Endothelial cell of umbilical vein (primary cell): ENCODE measurements around the gene TOX2. TPM values are rescaled to one million over a fixed set of nuclear protein-coding genes. Genes with fewer than 3 reads are reported as not detected.

Experiments used
- BruUV-seq: library from RNA; stranded (reverse); fragments of 400-500 nt; replicated peaks from 2 replicates; lab custom pipeline; 2021; lab: Mats Ljungman, UMichigan
- CTCF ChIA-PET: fragments of 300-600, 350-600 bp; sonication (Branson Sonifier 250); formaldehyde crosslinking; loops from one replicate; lab custom pipeline; 2021; ENCODE audit warnings: antibody characterized with exemption, inconsistent platforms; lab: Charles Lee
- POLR2A ChIA-PET: fragments of 300-600, 350-600 bp; sonication (Branson Sonifier 250); formaldehyde crosslinking; loops from one replicate; lab custom pipeline; 2021; ENCODE audit warnings: antibody characterized with exemption, inconsistent platforms; lab: Charles Lee
- DNase-seq: peaks from one replicate; pipeline ENCODE4 v3.0.0-alpha.2; 2011; ENCODE audit warnings: low read depth, low spot score
- FAIRE-seq: peaks from 2 replicates; lab custom pipeline; 2011; peaks lifted over from hg19 to GRCh38; lab: Jason Lieb, UNC
- H2AFZ ChIP-seq: 2 replicates; pipeline ENCODE4 v1.6.0; 2012; ENCODE audit warnings: low read depth, low read length, control low read depth, inconsistent platforms
- H3K27ac ChIP-seq: 2 replicates; pipeline ENCODE4 v1.5.1; 2011; ENCODE audit warnings: low read depth, mild to moderate bottlenecking, control low read depth, low read length, moderate library complexity; ENCODE audit not compliant: insufficient read depth
- H3K27me3 ChIP-seq, 2 experiments: 2 replicates each; pipeline versions ENCODE4 v1.6.0 to v1.6.1; 2011; ENCODE audit warnings: low read length in 2 of 2, mixed read lengths in 1 of 2; ENCODE audit not compliant: control insufficient read depth in 2 of 2, insufficient read depth in 2 of 2
- H3K36me3 ChIP-seq, 2 experiments: 2 replicates in 1 of 2; 3 replicates in 1 of 2; pipeline ENCODE4 v1.5.1; 2011; ENCODE audit warnings: low read length in 2 of 2, mild to moderate bottlenecking in 1 of 2, moderate library complexity in 1 of 2; ENCODE audit not compliant: control insufficient read depth in 2 of 2, insufficient read depth in 2 of 2; ENCODE audit errors: extremely low read depth in 1 of 2
- H3K4me1 ChIP-seq: 3 replicates; pipeline ENCODE4 v1.5.1; 2011; ENCODE audit warnings: mild to moderate bottlenecking, low read length; ENCODE audit not compliant: control insufficient read depth, insufficient read depth; ENCODE audit errors: extremely low read depth
- H3K4me2 ChIP-seq: 2 replicates; pipeline ENCODE4 v1.6.1; 2011; ENCODE audit warnings: low read length, control low read depth, mixed read lengths; ENCODE audit not compliant: insufficient read depth
- H3K4me3 ChIP-seq, 3 experiments: fragments of 200-600 bp in 1 of 3; sonication (generic), shearing (Covaris generic) in 1 of 3; replicated peaks in 1 of 3; 2 replicates each; pipeline ENCODE4 v1.5.1; 2011 to 2016; ENCODE audit warnings: control low read depth in 3 of 3, low read length in 3 of 3, mild to moderate bottlenecking in 2 of 3, inconsistent platforms in 1 of 3, low read depth in 1 of 3, moderate library complexity in 1 of 3; ENCODE audit not compliant: insufficient read depth in 1 of 3
- H3K79me2 ChIP-seq: 2 replicates; pipeline ENCODE4 v1.6.0; 2012; ENCODE audit warnings: low read length, inconsistent platforms; ENCODE audit not compliant: control insufficient read depth, insufficient read depth
- H3K9ac ChIP-seq: replicated peaks from 2 replicates; pipeline ENCODE3; 2011; ENCODE audit warnings: low read length, control low read depth; ENCODE audit not compliant: insufficient read depth; ENCODE audit errors: extremely low read depth
- H3K9me1 ChIP-seq: replicated peaks from 3 replicates; pipeline ENCODE4 v1.6.0; 2011; ENCODE audit warnings: mild to moderate bottlenecking, low read length; ENCODE audit not compliant: control insufficient read depth, insufficient read depth; ENCODE audit errors: extremely low read depth
- H3K9me3 ChIP-seq: replicated peaks from 2 replicates; pipeline ENCODE4 v1.5.1; 2012; ENCODE audit warnings: low read length, inconsistent platforms; ENCODE audit not compliant: control insufficient read depth, insufficient read depth
- H4K20me1 ChIP-seq: replicated peaks from 2 replicates; pipeline ENCODE3; 2011; ENCODE audit warnings: mild to moderate bottlenecking, low read length; ENCODE audit not compliant: control insufficient read depth, insufficient read depth; ENCODE audit errors: extremely low read depth
- EZH2 ChIP-seq: IDR thresholded peaks from 2 replicates; pipeline ENCODE4 v1.6.1; 2012; ENCODE audit warnings: borderline replicate concordance, low read depth, mild to moderate bottlenecking, moderate library complexity, low read length, inconsistent platforms; ENCODE audit not compliant: severe bottlenecking
- FOS ChIP-seq: IDR thresholded peaks from 2 replicates; pipeline ENCODE4 v1.6.1; 2011; ENCODE audit warnings: mild to moderate bottlenecking, low read length, moderate library complexity, borderline replicate concordance; ENCODE audit not compliant: insufficient read depth
- GATA2 ChIP-seq: IDR thresholded peaks from 2 replicates; pipeline ENCODE4 v1.7.0; 2011; ENCODE audit warnings: low read depth, mild to moderate bottlenecking, moderate library complexity, mixed read lengths, low read length; ENCODE audit not compliant: insufficient read length, insufficient read depth
- JUN ChIP-seq: IDR thresholded peaks from 2 replicates; pipeline ENCODE4 v1.6.1; 2011; ENCODE audit warnings: borderline replicate concordance, low read depth; ENCODE audit not compliant: insufficient read length, insufficient read depth
- MYC ChIP-seq: IDR thresholded peaks from one replicate; pipeline ENCODE4 v1.6.1; 2011; ENCODE audit warnings: mild to moderate bottlenecking, low read depth, low read length
- POLR2A ChIP-seq: IDR thresholded peaks from 2 replicates; pipeline ENCODE4 v1.6.1; 2012; ENCODE audit warnings: low read depth, mild to moderate bottlenecking, control low read depth, low read length
- POLR2AphosphoS5 ChIP-seq: IDR thresholded peaks from 2 replicates; pipeline ENCODE4 v1.6.1; 2012; ENCODE audit warnings: low read depth, mild to moderate bottlenecking, control low read depth, low read length, moderate library complexity; ENCODE audit not compliant: insufficient read depth
- dilution Hi-C: fragments of 300-500 bp; cut with MboI; formaldehyde crosslinking; loops from one replicate; pipeline ENCODE4 v1.15.0; 2019; ENCODE audit warnings: low sequenced_read_pairs; ENCODE audit not compliant: extremely low pct_ligation_motif_present
- intact Hi-C: fragments of 100-400 bp; cut with micrococcal nuclease; formaldehyde crosslinking; loops from one replicate; pipeline ENCODE4 v1.10.0; 2022
- polyA plus RNA-seq, 4 experiments: library from polyadenylated mRNA; depleted of rRNA in 3 of 4; stranded (reverse) in 3 of 4; unstranded in 1 of 4; fragments of >200 nt; gene quantifications; 2 replicates each; pipeline versions ENCODE4 v1.2.1 to v1.2.3, GENCODE V29; 2011 to 2012; ENCODE audit warnings: missing spikeins in 1 of 4
- total RNA-seq: library from RNA; stranded (reverse); gene quantifications from 2 replicates; pipeline ENCODE4 v1.2.3, GENCODE V29; 2021
- TF ChIP-seq, protein P1 (sequence below), 2 donors: IDR thresholded peaks; 1 replicate in 1 of 2; 2 replicates in 1 of 2; pipeline ENCODE4 v1.5.1; 2011; ENCODE audit warnings: low read length in 2 of 2, mild to moderate bottlenecking in 2 of 2, moderate library complexity in 2 of 2, control low read depth in 1 of 2, inconsistent platforms in 1 of 2, low read depth in 1 of 2; ENCODE audit not compliant: insufficient read depth in 1 of 2; ENCODE audit errors: extremely low read depth in 1 of 2
- TF ChIP-seq, protein P2 (sequence below): IDR thresholded peaks from 2 replicates; pipeline ENCODE4 v1.6.1; 2011; ENCODE audit not compliant: insufficient read depth, insufficient read length

Gene TOX2
- total and polyA plus RNA-seq, 2 donors (not counting 3 experiments of a cell fraction or from before 2014, with no cell fraction given), result 7.0 to 18.6 TPM

DNA sequence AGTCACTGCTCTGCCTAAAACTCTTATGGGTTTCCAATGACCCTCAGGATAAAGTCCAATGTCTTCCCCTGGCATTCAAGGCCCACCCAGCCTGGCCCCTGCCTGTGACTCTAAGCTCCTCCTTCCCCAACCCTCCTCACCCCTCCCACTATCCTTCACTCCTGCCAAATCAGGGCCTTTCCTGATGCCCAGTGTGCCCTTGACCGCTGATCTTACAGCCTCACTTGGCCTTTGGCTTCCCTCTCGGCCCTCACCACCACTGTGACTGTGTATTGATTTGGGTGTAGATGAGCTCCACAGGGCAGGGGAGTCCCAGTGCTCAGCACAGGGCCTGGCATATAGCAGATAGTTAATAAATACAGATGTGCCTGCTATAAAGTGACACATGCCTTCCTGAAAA is 115.7 kb downstream of the TOX2 start:
- no peak for TF ChIP-seq JUN
- TF ChIP-seq, protein P1, sequence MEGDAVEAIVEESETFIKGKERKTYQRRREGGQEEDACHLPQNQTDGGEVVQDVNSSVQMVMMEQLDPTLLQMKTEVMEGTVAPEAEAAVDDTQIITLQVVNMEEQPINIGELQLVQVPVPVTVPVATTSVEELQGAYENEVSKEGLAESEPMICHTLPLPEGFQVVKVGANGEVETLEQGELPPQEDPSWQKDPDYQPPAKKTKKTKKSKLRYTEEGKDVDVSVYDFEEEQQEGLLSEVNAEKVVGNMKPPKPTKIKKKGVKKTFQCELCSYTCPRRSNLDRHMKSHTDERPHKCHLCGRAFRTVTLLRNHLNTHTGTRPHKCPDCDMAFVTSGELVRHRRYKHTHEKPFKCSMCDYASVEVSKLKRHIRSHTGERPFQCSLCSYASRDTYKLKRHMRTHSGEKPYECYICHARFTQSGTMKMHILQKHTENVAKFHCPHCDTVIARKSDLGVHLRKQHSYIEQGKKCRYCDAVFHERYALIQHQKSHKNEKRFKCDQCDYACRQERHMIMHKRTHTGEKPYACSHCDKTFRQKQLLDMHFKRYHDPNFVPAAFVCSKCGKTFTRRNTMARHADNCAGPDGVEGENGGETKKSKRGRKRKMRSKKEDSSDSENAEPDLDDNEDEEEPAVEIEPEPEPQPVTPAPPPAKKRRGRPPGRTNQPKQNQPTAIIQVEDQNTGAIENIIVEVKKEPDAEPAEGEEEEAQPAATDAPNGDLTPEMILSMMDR (IDR thresholded peaks at IDR 0.05; ENCODE audit: extremely low read depth in 1 of 2, insufficient read depth in 1 of 2, low read depth in 1 of 2, low read length in 2 of 2), result no peak
- TF ChIP-seq, protein P2, sequence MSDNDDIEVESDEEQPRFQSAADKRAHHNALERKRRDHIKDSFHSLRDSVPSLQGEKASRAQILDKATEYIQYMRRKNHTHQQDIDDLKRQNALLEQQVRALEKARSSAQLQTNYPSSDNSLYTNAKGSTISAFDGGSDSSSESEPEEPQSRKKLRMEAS, result no peak
- TF ChIP-seq GATA2, result no peak
- TF ChIP-seq EZH2, result no peak
- no peak for TF ChIP-seq FOS
- TF ChIP-seq POLR2AphosphoS5, result no peak
- TF ChIP-seq POLR2A, result no peak
- no peak for TF ChIP-seq MYC
- Histone ChIP-seq H3K79me2 (no peaks in the 10 kb centered on the region), H3K9me3 (no peaks in the 10 kb centered on the region), H3K36me3 (no peaks in the 10 kb centered on the region), H3K27me3 (no peaks in the 10 kb centered on the region), H3K9ac (no peak overlapping the region), H4K20me1 (no peaks in the 10 kb centered on the region), H3K4me2 (no peak overlapping the region), H3K4me1 (no peaks in the 10 kb centered on the region), H3K27ac (no peak overlapping the region), H2AFZ (no peak overlapping the region), H3K4me3 (no peak overlapping the region), H3K9me1 (no peaks in the 10 kb centered on the region)
- CTCF ChIA-PET, result no interaction called here
- dilution Hi-C loops (no loop called here), intact Hi-C loops (no loop called here)
- BruUV-seq, result no TSS peak
- FAIRE-seq (no peak), DNase-seq (no peak)
- POLR2A ChIA-PET, result no interaction called here
